Activated CD8-positive, alpha-beta memory T cell treated with anti-CD3 and anti-CD28 coated beads, Interleukin-2, amount 50 U/mL, for 1 hour (primary cell): ENCODE data around the gene CDC25A.
"Not testable (repeated sequence)": the region's sequence is repeated elsewhere in the genome, so short reads cannot be mapped to it uniquely, and the experiment has no call there.

Source experiments
- DNase-seq: peaks from one replicate; pipeline ENCODE4 v3.0.0-alpha.2; 2020; ENCODE audit errors: extremely low read depth

CDC25A gene

DNA sequence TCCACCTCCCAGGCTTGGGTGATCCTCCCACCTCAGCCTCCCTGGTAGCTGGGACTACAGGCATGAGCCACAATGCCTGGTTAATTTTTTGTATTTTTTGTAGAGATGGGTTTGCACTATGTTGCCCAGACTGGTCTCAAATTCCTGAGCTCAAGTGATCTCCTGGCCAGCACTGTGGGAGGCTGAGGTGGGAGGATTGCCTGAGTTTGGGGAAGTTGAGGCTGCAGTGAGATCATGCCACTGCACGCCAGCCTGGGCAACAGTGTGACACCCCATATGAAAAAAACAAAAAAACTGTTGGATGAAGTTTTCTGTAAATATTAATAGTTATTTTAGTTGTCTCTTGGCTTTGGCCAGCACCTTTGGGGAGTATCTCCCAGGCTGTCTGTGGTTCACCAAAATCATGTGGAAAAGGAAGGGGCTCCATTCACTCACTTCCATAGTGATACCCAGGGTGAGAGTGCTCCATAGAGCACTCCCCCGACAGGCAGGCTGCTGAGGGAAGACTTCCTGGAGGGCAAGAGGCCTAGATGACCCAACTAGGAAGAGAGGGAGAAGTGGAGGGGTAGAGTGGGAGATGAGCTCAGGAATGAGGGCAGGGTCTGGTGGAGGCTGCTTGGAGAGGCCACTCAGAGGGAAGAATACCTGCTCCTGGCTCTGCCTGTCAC is 47.1 kb downstream of the CDC25A start:
- DNase-seq, result no peak

DNA sequence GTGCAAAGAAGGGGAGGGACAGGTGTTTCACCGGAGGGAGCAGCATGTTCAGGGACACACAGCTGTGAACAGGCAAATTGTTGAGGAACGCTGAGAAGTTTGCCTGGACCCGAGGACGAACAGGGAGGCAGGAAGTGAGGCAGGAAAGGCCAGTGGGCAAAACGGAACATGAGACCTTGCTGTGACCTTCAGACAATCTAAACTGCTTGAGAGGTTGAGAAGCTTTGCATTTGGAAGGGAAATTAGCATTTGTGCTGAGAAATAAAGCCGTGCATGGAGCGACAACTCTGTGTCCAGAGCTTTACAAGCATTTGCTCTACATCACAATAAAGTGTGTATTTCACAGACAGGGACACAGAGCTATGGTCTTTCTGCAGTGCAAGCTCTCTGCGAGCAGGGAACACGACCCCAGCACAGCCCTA is 47.9 kb downstream of the CDC25A start:
- DNase-seq, result no peak

DNA sequence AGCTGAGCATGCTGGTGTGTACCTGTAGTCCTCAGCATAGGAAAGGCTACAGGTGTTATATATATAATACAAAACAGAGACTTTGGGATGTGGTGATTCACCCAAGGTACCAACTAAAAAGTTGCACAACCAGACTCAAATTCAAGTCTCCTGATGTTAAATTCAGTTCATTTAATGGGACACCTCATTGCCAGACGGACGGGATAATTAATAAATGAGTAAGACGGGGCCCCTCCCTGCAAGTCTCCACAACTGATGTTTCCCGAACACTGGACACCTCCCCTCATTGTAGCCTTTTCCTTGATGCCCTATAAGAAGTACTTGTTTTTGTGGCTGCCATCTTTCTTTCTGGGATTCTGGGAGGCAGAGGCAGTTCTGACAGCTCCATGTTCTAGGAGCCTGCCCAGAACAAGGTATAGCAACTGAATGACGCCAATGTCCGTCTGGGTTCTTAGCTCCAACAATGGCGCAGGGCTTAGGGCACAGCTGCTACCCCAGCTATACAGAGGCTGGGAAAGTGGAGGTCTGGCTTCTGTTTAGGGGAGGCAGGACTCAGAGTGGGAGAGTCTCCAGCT is 50.7 kb downstream of the CDC25A start:
- DNase-seq, result no peak

DNA sequence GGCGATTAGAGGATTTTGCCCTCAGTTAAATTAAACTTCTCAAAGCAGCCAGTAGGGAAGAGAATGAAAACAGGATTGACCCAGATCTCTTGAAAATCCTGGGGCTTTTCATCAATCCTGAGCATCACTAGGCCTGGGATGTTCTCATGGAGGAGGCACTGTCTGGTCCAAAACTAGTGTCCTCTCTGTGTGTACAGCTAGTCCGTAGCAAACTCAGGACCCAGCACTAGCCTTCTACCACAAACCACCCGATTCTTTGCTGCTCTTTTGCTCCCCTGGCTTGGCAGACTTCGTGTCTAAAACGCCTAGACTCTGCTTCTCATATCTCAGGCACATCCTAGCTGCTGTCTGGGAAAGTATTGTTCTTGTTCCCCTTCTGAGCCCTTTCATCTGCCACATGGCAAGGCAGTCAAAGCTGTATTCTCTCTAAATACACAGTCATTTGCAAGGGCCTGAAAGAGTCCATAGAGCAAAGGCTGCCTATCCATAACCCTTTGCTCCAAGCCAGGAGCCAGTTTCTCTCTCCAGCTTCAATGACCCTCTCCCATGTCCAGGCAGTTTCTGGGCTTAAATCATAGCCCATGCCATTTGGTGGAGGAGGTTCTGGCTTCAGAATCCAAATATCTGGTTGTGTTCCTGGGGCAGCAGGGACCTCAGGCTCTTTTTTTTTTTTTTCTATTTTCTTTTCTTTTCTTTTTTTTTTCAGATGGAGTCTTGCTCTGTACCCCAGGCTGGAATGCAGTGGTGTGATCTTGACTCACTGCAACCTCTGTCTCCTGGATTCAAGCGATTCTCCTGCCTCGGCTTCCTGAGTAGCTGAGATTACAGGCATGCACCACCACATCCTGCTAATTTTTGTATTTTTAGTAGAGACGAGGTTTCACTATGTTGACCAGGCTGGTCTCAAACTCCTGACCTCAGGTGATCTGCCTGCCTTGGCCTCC is 52.4 kb downstream of the CDC25A start:
- no peak for DNase-seq

DNA sequence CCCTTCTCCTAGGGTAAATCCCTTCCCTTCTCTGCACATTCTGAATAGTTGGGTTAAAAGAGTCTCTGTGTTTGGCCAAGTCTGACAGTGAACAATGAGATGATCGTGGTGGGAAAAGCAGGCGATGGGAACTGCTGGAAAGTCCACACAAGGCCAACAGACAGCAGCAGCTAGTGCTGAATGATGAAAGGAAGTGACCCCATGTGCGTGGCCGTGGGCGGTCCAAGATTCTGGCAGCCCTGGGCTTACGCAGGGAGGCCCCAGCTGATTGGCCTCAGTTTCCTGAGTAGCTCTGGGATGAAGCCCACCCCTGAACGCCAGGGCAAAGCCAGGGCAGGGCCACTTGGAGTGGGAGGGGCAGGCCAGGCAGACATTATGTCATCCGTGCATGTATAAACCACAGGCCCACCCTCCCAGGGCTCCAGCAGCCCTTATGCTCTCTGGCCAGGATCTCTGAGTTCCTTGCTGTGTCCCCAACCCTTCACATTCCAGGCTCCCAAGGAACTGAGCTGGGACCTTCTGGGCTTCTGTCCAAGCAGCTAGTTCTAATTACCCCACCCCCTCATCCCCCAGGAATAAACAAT is 57.8 kb downstream of the CDC25A start:
- DNase-seq, result no peak

DNA sequence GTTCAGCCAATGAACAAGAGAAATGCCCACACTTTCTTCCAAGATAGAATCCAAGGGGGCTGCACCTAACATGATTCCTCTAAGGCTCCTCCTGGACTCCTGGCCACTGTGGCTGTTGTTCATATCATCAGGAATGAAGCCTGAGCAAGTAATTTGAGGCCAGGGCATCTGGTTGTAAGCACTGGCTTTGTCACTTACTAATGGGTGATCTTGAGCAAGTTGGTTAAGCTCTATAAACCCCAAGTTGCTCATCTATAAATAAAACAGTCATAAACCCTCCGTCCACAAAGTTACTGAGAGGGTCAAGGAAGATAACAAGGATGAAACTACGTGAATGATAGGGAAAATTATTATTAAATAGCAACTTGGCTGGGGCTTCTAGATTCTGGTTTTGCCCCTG is 58.3 kb downstream of the CDC25A start:
- DNase-seq, result no peak

DNA sequence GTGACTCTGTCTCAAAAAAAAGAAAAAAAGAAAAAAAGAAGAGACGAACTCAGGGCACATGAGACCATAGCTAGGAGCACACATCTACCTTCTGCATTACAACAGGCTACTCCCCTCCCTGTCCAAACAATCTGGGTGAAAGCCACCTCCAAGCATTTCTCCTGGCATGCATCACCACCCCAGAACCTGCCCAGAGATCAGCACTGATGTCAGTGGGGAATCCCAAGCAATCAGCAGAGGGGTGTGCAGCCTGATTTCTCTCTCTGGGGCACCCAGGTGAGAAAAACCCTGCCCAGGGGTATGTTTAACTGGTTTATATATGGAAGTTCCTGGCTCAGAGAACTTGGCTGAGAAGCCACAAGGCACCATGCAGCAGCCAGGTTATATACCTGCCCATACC is 59.4 kb downstream of the CDC25A start:
- DNase-seq, result no peak

DNA sequence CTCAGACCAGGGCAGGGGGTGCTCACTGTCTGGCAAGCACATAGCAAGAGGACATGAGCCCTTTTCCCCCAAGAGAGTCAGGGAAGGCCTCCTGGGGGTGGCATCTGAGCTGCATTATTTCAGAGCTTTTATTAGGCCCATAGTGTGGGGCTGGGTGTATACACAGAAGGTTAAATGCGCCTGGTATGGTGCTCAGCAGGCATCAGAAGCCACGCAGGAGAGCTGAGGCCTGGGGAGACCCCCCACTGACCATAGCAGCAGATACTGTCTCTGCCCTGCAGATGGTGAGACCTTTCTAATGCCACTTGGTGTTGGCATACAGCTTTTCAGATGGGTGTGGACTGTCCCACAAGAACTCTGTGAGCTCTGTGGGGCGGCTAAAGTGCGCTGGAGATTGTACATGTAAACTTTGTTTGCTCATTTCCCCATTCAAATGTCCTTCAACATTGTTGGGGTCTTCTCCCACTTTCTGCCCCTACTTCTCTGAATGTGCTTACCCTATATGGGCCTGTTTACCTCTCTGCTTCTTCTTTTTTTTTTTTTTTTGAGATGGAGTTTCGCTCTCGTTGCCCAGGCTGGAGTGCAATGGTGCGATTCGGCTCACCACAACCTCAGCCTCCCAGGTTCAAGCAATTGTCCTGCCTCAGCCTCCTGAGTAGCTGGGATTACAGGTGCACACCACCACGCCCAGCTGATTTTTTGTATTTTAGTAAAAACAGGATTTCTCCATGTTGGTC is 62.2 kb downstream of the CDC25A start:
- DNase-seq, result no peak

DNA sequence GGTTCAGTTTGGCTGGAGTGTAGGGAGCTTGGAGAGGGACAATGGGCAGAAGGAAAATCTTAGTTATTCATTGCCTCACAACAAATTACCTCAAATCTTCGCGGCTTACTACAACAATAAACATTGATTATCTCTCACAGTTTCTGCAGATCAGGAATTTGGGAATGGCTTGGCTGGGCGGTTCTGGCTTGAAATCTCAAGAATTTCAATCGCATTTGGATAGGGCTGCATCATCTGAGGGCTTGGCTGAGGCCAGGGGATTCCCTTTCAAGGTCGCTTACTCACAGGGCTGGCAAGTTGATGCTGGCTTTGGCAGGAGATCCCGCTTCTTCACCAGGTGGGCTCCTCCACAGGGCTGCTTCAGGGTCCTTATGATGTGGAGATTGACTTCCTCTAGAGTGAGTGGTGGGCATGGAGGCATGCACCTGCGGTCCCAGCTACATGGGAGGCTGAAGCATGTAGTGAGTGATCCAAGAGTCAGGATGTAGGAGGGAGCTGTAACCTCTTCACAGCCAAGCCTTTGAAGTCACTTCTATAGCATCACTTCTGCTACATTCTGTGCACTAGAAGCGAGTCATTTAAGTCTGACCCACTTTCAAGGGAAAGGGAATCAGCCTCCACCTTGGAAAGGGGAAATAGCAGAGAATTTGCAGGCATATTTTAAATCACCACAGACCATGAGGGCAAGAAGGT is 63.1 kb downstream of the CDC25A start:
- no peak for DNase-seq

DNA sequence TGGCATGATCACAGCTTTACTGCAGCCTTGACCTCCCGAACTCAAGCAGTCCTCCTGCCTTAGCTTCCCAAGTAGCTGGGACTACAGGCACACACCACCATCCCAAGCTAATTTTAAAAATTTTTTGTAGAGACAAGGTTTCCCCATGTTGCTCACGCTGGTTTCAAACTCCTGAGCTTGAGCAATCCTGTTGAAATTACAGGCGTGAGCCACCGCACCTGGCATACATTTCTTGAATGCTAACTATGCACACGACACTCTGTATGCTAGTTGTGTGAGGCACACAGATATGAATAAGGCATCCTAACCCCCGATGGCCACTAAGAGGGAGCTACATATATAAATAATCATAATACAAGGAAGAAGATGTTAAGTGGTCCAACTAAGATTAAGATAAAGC is 64.9 kb downstream of the CDC25A start:
- DNase-seq, result no peak

DNA sequence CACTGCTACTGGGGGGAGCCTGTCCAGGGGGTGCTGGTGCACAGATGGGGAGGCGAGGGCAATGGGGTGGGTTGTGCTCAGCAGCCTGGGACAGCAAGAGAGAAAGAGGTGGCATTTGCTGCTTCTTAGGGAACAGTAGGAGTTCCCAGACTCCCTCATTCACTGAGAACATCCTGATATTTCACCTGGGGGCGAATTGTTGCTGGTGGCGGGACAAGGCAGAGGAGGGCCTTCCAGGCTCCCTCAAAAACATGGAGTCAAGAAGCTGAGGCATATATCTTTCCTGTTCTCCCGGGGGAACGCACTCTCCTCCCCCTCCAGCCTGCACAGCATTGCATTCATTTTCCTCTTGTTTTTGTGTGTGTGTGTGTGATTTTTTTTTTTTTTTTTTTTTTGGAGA is 65.7 kb downstream of the CDC25A start:
- no peak for DNase-seq

DNA sequence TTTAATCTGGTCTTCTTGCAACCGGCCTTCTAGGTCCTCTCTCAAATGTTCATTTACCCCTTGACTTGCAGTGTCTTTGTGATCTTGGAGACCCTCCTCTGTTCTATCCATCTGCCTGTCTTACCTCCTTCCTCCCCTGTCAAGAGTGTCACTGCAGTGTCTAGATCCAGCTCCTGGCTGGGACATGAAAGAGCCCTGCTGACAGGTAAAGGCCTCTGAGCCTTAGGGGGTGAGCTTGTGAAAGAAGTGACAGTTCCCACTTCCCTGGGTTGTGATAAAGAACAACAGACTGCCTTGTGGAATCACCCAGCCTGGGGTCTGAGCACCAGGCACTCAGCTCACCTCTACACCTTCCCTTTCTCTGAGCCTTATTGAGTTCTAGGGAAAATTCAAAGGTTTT is 68.0 kb downstream of the CDC25A start:
- DNase-seq, result no peak

DNA sequence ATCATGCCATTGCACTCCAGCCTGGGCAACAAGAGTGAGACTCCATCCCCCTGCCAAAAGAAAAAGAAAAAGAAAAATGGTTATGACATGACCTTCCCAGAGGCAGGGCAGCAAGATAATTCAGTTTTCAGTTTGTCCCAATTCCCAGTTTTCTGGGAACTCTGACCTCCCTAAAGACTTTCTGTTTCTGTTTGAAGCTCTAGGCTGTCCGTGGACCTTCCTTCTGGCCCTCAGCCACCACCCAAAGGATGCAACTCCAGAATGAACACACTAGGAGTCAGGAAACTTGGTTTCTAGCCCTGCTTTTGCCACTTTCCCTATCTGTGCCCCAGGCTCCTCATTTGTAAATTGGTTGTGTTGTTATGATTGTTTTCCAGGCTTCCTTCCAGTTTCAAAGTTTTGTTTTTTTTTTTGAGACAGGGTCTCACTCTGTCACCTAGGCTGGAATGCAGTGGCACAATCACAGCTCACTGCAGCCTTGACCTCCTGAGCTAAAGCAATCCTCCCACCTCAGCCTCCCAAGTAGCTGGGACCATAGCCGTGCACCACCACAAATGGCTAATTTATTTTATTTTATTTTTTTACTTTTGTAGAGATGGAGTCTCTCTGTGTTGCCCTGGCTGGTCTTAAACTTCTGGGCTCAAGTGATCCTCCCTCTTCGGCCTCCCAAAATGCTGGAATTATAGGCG is 68.6 kb downstream of the CDC25A start:
- no peak for DNase-seq

DNA sequence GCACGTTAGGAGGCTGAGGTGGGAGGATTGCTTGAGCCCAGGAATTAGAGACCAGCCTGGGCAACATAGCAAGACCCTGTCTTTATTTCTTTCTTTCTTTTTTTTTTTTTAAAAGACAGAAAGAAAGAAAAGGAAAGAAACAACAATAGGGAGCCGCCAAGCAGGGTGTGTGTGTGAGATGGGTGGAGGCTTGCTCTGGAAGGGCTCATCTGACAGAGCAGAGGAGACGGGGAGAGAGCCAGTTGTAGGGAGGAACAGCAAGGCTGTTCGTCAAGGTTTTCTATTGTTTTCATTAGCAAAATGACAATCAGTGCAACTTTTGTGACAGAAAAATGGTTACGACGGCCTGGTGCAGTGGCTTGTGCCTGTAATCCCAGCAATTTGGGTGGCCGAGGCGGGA is 69.3 kb downstream of the CDC25A start:
- no peak for DNase-seq

DNA sequence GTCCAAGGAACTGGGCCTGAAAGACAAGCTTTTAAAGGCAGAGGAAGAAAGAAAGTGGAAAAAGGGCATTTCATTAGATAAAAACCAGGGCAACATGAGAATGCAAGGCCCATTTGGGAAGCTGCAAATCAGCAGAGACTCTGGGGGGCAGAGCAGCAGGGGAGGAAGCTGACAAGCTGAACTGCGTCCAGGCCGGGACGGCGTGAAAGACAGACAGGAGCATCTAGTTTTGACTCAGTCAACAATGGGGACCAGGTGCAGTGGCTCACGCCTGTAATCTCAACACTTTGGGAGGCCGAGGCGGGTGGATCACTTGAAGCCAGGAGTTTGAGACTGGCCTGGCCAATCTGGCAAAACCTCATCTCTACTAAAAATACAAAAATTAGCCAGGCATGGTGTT is 69.9 kb downstream of the CDC25A start:
- no peak for DNase-seq

DNA sequence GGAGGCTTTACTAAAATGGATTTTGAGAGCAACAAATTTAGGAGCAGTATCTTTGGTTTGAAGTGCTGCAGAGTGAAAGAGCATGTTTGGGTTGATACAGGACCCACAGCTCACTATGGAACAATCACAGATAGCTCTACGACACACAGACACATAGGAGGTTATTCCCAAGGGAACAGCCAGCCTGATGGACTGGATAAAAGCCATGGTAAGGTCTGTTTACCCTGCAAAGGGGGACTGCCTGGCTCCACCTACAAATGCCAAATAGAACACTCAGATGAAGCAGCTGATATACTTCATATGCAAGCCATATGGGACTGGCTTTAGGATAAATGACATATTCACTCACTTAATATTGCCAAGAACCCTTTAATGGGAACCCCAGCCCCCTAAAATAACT is 75.4 kb downstream of the CDC25A start:
- no peak for DNase-seq

DNA sequence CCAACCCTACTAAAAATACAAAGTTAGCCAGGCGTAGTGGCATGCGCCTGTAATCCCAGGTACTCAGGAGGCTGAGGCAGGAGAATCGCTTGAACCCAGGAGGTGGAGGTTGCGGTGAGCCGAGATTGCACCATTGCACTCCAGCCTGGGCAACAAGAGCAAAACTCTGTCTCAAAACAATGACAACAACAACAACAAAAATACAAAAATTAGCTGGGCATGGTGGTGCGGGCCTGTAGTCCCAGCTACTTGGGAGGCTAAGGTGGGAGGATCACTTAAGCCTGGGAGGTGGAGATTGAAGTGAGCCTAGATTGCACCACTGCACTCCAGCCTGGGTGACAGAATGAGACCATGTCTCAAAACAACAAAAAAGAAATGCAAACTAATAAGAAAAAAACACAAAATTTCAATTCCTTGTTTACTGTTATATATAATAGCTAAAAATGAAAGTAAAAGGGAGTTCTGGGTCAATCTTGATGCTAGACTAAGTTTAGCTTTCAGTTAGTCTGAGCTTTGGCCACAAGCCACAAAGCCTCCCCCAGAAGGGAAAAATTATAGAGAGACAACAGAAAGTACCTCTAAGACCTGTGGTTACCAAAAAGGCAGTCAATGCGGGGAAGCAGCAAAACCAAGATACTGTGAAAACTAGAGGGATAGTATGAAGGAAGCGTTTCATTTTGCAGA is 76.0 kb downstream of the CDC25A start:
- DNase-seq, result not testable (repeated sequence)

DNA sequence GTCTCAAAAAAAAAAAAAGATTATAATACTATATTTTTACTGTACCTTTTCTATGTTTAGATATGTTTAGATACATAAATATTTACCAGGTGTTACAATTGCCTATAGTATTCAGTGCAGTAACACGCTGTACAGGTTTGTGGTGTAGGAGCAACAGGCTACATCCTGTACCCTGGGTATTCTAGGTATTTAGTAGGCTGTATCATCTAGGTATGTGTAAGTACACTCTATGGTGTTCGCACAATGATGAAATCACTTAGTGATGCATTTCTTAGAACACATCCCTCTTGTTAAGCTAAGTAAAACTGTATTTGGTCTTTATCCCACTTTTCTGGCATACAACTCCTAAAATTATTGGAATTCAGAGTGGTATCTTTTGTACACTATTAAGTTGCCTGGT is 77.8 kb downstream of the CDC25A start:
- no peak for DNase-seq

DNA sequence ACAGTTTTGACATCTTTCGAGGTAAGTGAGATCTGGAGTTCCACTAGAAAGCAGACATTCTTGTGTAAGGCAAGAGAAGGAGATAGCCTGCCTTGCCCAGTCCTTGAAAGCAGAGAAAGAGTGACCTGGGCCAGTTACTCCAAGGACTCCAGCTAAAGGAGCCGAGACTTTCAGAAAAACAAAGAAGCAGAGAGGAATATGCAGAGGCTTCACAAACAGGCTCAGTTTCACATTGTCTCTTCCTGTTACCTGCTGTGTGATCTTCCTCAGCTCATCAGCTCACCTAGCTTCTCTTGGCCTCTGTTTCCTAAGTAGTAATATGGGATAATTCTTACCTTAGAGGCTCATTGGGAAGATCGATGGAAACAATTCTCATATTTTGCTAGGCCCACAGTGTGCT is 81.0 kb downstream of the CDC25A start:
- DNase-seq, result no peak
